Coronary artery (tissue), 2 donors: Measurements from ENCODE around the gene SYNGAP1.

Experiments
- DNase-seq: peaks from one replicate; pipeline ENCODE4 v3.0.0-alpha.2; 2017; ENCODE audit warnings: low spot score
- H3K27ac ChIP-seq, 2 donors: fragments of 200-600 bp; sonication (generic); one replicate each; pipeline ENCODE4 v1.5.1; 2016 to 2019
- H3K4me3 ChIP-seq: fragments of 200-600 bp; sonication (generic); 2 replicates; pipeline ENCODE4 v1.5.1; 2016; ENCODE audit warnings: mild to moderate bottlenecking, moderate library complexity
- CTCF ChIP-seq: fragments of 200-600 bp; sonication (generic); IDR thresholded peaks from one replicate; pipeline ENCODE4 v1.5.1; 2019; ENCODE audit warnings: antibody characterized with exemption

Gene SYNGAP1

GRCh38 chr6:33406126-33406525 lies 13.7 kb upstream of the SYNGAP1 start:
- no peak overlapping the region for H3K27ac ChIP-seq
- no peak overlapping the region for H3K4me3 ChIP-seq
- TF ChIP-seq CTCF, result no peak
- no peak for DNase-seq

DNA sequence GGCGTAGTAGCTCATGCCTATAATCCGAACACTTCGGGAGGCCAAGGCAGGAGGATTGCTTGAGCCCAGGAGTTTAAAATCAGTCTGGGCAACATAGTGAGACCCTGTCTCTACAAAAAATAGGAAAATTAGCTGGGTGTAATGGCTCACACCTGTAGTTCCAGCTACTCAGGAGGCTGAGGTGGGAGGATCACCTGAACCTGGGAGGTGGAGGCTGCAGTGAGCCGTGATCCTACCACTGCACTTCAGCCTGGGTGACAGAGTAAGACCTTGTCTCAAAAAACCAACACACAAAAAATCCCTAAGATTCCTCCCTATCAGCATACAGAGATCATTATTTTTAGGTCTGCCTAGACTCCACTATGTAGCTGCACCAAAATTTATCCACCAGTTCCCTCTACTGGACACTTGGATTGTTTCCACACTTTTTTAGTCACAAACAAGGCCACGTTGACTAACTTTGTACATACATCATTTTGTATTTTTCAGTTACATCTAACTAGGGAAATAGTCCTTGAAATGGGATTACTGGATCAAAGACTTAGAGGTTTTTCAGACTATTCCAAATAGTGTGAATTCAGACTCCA lies 12.6 kb upstream of the SYNGAP1 start:
- Histone ChIP-seq H3K27ac (no peak overlapping the region), H3K4me3 (no peak overlapping the region)
- TF ChIP-seq CTCF, result no peak
- no peak for DNase-seq

DNA sequence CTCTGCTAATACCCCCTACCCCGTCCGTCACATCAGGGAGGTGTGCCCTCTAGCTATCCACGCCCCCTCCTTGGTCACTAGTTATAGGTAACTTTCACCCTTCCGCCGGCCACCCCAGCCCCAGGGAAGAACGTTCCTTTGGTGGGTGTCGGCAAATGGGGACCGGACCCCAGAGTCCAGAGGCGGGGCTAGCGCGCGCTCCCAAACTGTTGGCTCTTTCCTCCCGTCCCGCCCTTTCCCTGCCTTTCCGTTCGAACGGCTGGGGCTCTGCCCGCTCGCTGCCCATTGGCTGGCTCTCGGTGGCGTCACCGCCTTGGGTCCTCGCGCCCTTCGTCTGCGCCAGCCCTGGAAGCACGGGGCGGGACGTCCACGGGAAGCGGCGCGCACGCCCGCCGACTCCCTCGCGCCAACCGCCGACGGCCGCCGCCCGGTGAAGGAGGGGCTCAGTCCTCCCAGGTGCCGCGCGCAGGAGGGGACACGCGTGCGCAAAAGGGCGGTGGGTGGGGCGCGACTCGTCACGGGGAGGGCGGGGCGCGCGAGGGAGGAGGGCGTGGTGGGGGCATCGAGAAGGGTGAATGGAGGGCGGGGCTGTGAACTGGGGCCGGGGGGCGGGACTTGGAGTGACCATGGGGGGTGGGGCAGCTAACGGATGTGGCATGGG lies 9.7 kb upstream of the SYNGAP1 start:
- TF ChIP-seq CTCF, result no peak
- DNase-seq, result peak; percentile 99

DNA sequence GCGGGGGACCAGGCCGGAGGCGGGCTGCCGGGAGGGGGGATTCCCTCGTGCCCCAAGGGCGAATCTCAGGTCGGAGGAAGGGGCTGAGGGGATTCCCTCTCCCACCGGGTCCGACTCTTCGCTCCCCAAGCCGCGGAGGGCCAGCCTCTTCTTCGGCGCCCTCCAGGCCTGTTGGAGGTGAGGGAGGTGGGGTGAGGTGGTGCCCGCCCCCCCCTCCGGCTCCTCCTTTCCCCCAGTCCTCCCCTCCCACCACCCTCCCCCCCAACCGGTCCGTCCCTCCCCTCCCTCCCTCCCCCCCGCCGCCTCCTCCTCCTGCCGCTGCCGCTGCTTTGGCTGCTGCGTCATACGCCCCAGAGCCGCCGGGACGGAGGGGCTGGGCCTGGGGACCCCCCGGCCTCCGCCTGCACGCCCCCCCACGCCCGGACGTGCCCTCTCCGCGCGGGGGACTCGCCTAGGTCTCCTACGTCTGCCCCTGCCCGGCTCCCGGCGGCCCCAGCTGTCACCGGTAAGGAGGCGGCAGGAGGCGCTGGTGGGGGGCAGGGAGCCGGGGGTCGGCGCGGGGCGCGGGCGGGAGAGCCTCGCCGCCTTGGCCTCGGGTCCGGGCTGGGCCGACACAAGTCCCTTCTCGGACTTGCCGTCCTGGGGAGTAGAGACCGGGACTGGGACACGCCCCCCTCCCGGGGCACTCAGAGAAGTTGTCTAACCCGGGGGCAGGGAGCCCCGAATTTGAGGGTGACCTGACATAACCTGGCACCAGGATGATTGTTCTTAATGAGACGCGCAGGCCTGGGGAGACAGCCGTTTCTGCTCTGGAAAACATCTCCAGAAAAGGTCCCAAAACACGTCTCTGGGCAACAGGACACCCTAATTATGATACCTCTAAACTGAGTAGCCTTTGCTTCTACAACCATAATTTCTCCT lies 8.9 kb upstream of the SYNGAP1 start, which contains the start of gene PHF1:
PHF1 (plus strand) TSS at position 304 of the 921 bp plus-strand sequence. CDS start 1,250 bp downstream, outside the sequence.
- DNase-seq, result peak; percentile 86
- peak within 1 kb of the TSS; percentile 90 to 100 for H3K27ac ChIP-seq
- TF ChIP-seq CTCF, result no peak
- peak within 1 kb of the TSS; percentile 95 for H3K4me3 ChIP-seq

More for the DNA sequence above, 9.7 kb upstream of the SYNGAP1 start:
- Histone ChIP-seq H3K27ac (peak overlapping the region; percentile 90 to 100), H3K4me3 (peak overlapping the region; percentile 95)

DNA sequence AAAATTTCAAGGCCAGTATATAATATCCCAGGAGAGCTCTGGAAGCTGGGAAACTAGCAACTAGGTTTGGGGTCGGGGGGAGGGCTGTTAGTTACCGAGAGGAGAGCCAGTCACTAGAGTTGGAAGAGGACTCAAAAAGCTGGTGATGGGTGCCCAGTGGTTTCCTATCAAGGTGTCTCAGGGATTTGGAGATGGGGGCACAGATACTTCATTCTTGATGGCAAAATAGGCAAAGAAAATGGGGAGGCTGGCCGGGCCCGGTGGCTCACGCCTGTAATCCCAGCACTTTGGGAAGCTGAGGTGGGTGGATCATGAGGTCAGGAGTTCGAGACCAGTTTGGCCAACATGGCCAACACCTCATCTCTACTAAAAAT lies 8.2 kb upstream of the SYNGAP1 start:
- Histone ChIP-seq H3K4me3 (peak overlapping the region; percentile 95), H3K27ac (peak overlapping the region; percentile 90 to 100)
- no peak for DNase-seq
- TF ChIP-seq CTCF, result no peak

DNA sequence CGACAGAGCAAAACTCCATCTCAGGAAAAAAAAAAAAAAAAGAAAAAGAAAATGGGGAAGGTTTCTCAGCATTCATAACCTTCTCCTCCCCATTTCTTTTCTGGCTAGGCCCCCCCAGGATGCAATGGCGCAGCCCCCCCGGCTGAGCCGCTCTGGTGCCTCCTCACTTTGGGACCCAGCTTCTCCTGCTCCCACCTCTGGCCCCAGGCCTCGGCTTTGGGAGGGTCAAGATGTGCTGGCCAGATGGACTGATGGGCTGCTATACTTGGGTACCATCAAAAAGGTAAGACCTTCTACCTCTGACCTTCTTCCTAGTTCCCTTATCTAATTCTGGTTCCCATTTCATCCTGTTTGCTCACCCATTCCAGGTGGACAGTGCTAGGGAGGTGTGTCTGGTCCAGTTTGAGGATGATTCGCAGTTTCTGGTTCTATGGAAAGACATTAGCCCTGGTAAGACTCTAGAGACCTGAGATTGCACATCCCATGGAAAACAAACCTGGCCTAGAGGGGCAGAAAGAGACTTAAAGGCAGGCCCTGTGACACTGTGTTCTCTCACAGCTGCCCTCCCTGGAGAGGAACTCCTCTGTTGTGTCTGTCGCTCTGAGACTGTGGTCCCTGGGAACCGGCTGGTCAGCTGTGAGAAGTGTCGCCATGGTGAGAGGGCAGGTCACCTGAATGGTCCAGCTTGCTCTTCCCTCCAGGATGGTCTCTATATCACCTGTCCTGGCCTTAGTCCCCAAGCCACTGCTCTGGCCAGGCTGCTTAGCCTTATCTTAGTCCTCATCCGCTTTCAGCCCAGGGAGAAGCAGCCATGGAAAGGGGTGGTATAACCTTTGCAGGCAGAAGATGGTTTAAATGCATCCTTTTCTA lies 7.5 kb upstream of the SYNGAP1 start:
- no peak for DNase-seq
- H3K4me3 ChIP-seq, result peak overlapping the region; percentile 95
- no peak for TF ChIP-seq CTCF
- H3K27ac ChIP-seq, result peak overlapping the region; percentile 19 to 90
